ENCODE results near the gene BEST2. TPM values are rescaled to one million over a fixed set of nuclear protein-coding genes. Genes with fewer than 3 reads are reported as not detected.
A peak's percentile ranks its signal among the peaks of the same experiment; 100 is the strongest.

Gene BEST2
- polyA plus RNA-seq, 3 donors: 0.07 TPM; not detected in 2

- 6 to 8% (median 7%) methylated on average over 44 to 60 of the region's 60 CpGs for WGBS, 3 donors
- H3K27ac ChIP-seq (ENCODE audit: low read depth, low read length): no peak overlapping the region
Observed at GRCh38 chr19:12757544-12758274, 6.1 kb downstream of the BEST2 start.

GRCh38 chr19:12759686-12760085, 8.1 kb downstream of the BEST2 start:
- H3K27ac ChIP-seq (ENCODE audit: low read depth, low read length): no peak overlapping the region
- 89 to 93% (median 89%) methylated on average over 6 of the region's 6 CpGs for WGBS, 3 donors

GRCh38 chr19:12763100-12763499, 11.5 kb downstream of the BEST2 start:
- no peak overlapping the region for H3K27ac ChIP-seq (ENCODE audit: low read depth, low read length)
- 82 to 94% (median 89%) methylated on average over 11 of the region's 11 CpGs for WGBS, 3 donors

GRCh38 chr19:12764698-12765097, 13.1 kb downstream of the BEST2 start:
- 96 to 97% (median 96%) methylated on average over 16 of the region's 16 CpGs for WGBS, 3 donors
- no peak overlapping the region for H3K27ac ChIP-seq (ENCODE audit: low read depth, low read length)

- H3K27ac ChIP-seq (ENCODE audit: low read depth, low read length): no peak overlapping the region
- 26 to 64% (median 39%) methylated on average over 23 to 30 of the region's 30 CpGs for WGBS, 3 donors
Observed at GRCh38 chr19:12766051-12766521, 14.5 kb downstream of the BEST2 start.

- no peak overlapping the region for H3K27ac ChIP-seq (ENCODE audit: low read depth, low read length)
- WGBS, 3 donors: 91 to 96% (median 92%) methylated on average over 11 of the region's 11 CpGs
Observed at GRCh38 chr19:12767150-12767549, 15.6 kb downstream of the BEST2 start.

GRCh38 chr19:12767666-12768065, 16.1 kb downstream of the BEST2 start:
- H3K27ac ChIP-seq (ENCODE audit: low read depth, low read length): no peak overlapping the region
- WGBS, 3 donors: 96 to 98% (median 97%) methylated on average over 15 of the region's 15 CpGs

- 69 to 86% (median 73%) methylated on average over 27 to 37 of the region's 37 CpGs for WGBS, 3 donors
Observed at GRCh38 chr19:12769689-12770088, 18.1 kb downstream of the BEST2 start.

GRCh38 chr19:12770922-12771321, 19.3 kb downstream of the BEST2 start:
- no peak overlapping the region for H3K27ac ChIP-seq (ENCODE audit: low read depth, low read length)
- WGBS, 3 donors: 91 to 98% (median 97%) methylated on average over 13 of the region's 13 CpGs

More at GRCh38 chr19:12769689-12770088, 18.1 kb downstream of the BEST2 start:
- no peak overlapping the region for H3K27ac ChIP-seq (ENCODE audit: low read depth, low read length)

- 68 to 80% (median 71%) methylated on average over 4 of the region's 4 CpGs for WGBS, 3 donors
- no peak overlapping the region for H3K27ac ChIP-seq (ENCODE audit: low read depth, low read length)
Observed at GRCh38 chr19:12772323-12772722, 20.7 kb downstream of the BEST2 start.

- 74 to 89% (median 79%) methylated on average over 2 of the region's 2 CpGs for WGBS, 3 donors
- H3K27ac ChIP-seq (ENCODE audit: low read depth, low read length): no peak overlapping the region
Observed at GRCh38 chr19:12773571-12773970, 22.0 kb downstream of the BEST2 start.

GRCh38 chr19:12774588-12775555, 23.3 kb downstream of the BEST2 start, which contains the start of gene HOOK2:
HOOK2 (minus strand) TSS chr19:12775552; CDS start chr19:12775449, 103 bp downstream.
- 7 to 22% (median 18%) methylated on average over 55 to 58 of the region's 58 CpGs for WGBS, 3 donors
- H3K27ac ChIP-seq (ENCODE audit: low read depth, low read length): no peak within 1 kb of the TSS

- peak overlapping the region; percentile 92 for H3K27ac ChIP-seq (ENCODE audit: low read depth, low read length)
- 9 to 10% (median 9%) methylated on average over 42 to 43 of the region's 43 CpGs for WGBS, 3 donors
Observed at GRCh38 chr19:12777217-12778016, 25.8 kb downstream of the BEST2 start.

- H3K27ac ChIP-seq (ENCODE audit: low read depth, low read length): peak overlapping the region; percentile 92
- WGBS, 3 donors: 1 to 2% (median 2%) methylated on average over 37 to 44 of the region's 44 CpGs
Observed at GRCh38 chr19:12778017-12778904, 26.7 kb downstream of the BEST2 start.

- 34 to 54% (median 37%) methylated on average over 6 of the region's 6 CpGs for WGBS, 3 donors
Observed at GRCh38 chr19:12778905-12779161, 27.2 kb downstream of the BEST2 start.

GRCh38 chr19:12779162-12779993, 27.8 kb downstream of the BEST2 start:
- 44 to 72% (median 45%) methylated on average over 15 of the region's 15 CpGs for WGBS, 3 donors

More at GRCh38 chr19:12778905-12779161, 27.2 kb downstream of the BEST2 start:
- peak overlapping the region; percentile 92 for H3K27ac ChIP-seq (ENCODE audit: low read depth, low read length)

GRCh38 chr19:12782174-12782423, 30.5 kb downstream of the BEST2 start:
- 1 to 2% (median 2%) methylated on average over 12 of the region's 12 CpGs for WGBS, 3 donors
- H3K27ac ChIP-seq (ENCODE audit: low read depth, low read length): peak overlapping the region; percentile 83

More at GRCh38 chr19:12779162-12779993, 27.8 kb downstream of the BEST2 start:
- peak overlapping the region; percentile 92 for H3K27ac ChIP-seq (ENCODE audit: low read depth, low read length)
